Esophagus squamous epithelium (tissue), 4 donors: ENCODE measurements around the gene MT1F.
A peak's percentile ranks its signal among the peaks of the same experiment; 100 is the strongest.

ENCODE experiments used
- CTCF ChIP-seq, 6 experiments: fragments of 450-650 bp in 4 of 6; fragments of 200-600 bp in 2 of 6; sonication (generic) in 2 of 6; IDR thresholded peaks; one replicate each; pipeline ENCODE4 v1.5.1; 2016 to 2019; ENCODE audit warnings: antibody characterized with exemption in 6 of 6, mild to moderate bottlenecking in 4 of 6, moderate library complexity in 4 of 6
- POLR2A ChIP-seq, 4 donors: fragments of 450-650 bp; IDR thresholded peaks; one replicate each; pipeline ENCODE4 v1.6.1; 2017; ENCODE audit warnings: antibody characterized with exemption in 4 of 4, mild to moderate bottlenecking in 4 of 4, moderate library complexity in 3 of 4

GRCh38 chr16:56689171-56689570 lies 31.4 kb downstream of the MT1F start:
- TF ChIP-seq POLR2A (IDR thresholded peaks at IDR 0.05) (peak in 1 of 4 donors; percentile 13), CTCF (IDR thresholded peaks at IDR 0.05) (no peak)
